Measurements from ENCODE around the gene KRT10. TPM values are rescaled to one million over a fixed set of nuclear protein-coding genes. Genes with fewer than 3 reads are reported as not detected.

Gene KRT10
- total RNA-seq, 1 experiment from 2014 or later = 28.4 TPM

DNA sequence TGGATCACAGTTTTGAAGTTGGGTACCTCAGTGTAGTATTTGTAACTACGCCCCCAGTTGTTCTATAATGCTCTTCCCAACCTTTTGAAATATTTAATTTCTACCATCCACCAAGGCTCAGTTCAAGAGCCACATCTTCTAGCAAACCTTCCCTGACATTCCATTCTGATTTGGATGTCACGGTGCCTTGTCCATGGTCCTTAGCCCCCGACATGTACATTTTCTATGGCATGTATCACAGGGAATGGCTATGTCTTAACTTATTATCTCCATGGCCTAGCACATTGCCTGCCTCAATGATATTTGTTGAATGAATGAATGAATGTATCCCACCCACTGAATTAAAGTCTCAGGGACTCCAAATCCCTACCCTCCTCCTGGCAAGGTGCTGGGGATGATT is 16.3 kb downstream of the KRT10 start:
- Histone ChIP-seq H3K27ac (ENCODE audit: insufficient read length, low read depth, low read length) (no peak overlapping the region), H3K23ac (ENCODE audit: insufficient read length, low read depth, low read length) (no peak overlapping the region), H3K56ac (ENCODE audit: insufficient read length, low read depth, low read length) (no peak overlapping the region), H2BK15ac (ENCODE audit: low read depth, low read length) (no peak overlapping the region), H3K4me2 (ENCODE audit: insufficient read depth, insufficient read length, low read length) (no peak overlapping the region), H4K91ac (ENCODE audit: insufficient read length, low read depth, low read length) (no peak overlapping the region), H3K4me1 (ENCODE audit: insufficient read depth, low read length) (no peaks in the 10 kb centered on the region), H2AFZ (ENCODE audit: low read length) (no peak overlapping the region), H3K9ac (ENCODE audit: extremely low read depth, insufficient read length, low read length) (no peak overlapping the region), H3K18ac (ENCODE audit: insufficient read length, low read depth, low read length) (no peak overlapping the region), H3T11ph (ENCODE audit: low read length) (no peak overlapping the region), H2BK120ac (ENCODE audit: low read depth, low read length, poor library complexity, severe bottlenecking) (no peak overlapping the region), H3K79me2 (ENCODE audit: insufficient read depth, low read length) (no peaks in the 10 kb centered on the region), H2AK5ac (ENCODE audit: insufficient read length, low read length) (no peak overlapping the region), H2BK5ac (ENCODE audit: insufficient read length, low read length) (no peak overlapping the region), H3K4ac (ENCODE audit: low read depth, low read length) (no peak overlapping the region), H2BK20ac (ENCODE audit: low read depth, low read length, poor library complexity, severe bottlenecking) (no peak overlapping the region), H3K27me3 (ENCODE audit: insufficient read depth, low read length) (peaks cover 1% of the 10 kb centered on the region; the same call in 1 of the 2 replicates), H2BK12ac (ENCODE audit: insufficient read length, low read depth, low read length) (no peak overlapping the region), H4K8ac (replicated peaks; ENCODE audit: insufficient read length, low read depth, low read length) (no peak overlapping the region), H4K5ac (ENCODE audit: insufficient read length, low read depth, low read length) (no peak overlapping the region), H3K23me2 (ENCODE audit: insufficient read length, low read depth, low read length, poor library complexity, severe bottlenecking) (no peaks in the 10 kb centered on the region), H3K79me1 (ENCODE audit: insufficient read depth, low read depth, low read length, poor library complexity, severe bottlenecking) (no peaks in the 10 kb centered on the region), H3K9me3 (ENCODE audit: control insufficient read depth, low read depth, low read length) (no peaks in the 10 kb centered on the region), H3K14ac (ENCODE audit: insufficient read depth, low read length) (no peak overlapping the region), H4K20me1 (ENCODE audit: control insufficient read depth, insufficient read depth, insufficient read length) (no peaks in the 10 kb centered on the region)
- WGBS (ENCODE audit: extremely low coverage, insufficient read length, low lambda C conversion rate) = no CpG with 5 or more reads among the region's 3 CpGs
- Mint-ChIP-seq H3K9me3 (peaks cover 0 to 4% of the 10 kb centered on the region in 2 experiments; a peak in 2 of 5 replicates), H3K27me3 (ENCODE audit: low read depth) (peaks cover 67% of the 10 kb centered on the region), H3K36me3 (ENCODE audit: insufficient read depth in 1 of 3, low read depth in 3 of 3) (no peaks in the 10 kb centered on the region), H3K4me3 (no peak overlapping the region), H3K4me1 (peaks cover 0 to 2% of the 10 kb centered on the region in 2 experiments; a peak in 1 of 4 replicates), H3K27ac (no peak overlapping the region)
- TF ChIP-seq, protein P1, sequence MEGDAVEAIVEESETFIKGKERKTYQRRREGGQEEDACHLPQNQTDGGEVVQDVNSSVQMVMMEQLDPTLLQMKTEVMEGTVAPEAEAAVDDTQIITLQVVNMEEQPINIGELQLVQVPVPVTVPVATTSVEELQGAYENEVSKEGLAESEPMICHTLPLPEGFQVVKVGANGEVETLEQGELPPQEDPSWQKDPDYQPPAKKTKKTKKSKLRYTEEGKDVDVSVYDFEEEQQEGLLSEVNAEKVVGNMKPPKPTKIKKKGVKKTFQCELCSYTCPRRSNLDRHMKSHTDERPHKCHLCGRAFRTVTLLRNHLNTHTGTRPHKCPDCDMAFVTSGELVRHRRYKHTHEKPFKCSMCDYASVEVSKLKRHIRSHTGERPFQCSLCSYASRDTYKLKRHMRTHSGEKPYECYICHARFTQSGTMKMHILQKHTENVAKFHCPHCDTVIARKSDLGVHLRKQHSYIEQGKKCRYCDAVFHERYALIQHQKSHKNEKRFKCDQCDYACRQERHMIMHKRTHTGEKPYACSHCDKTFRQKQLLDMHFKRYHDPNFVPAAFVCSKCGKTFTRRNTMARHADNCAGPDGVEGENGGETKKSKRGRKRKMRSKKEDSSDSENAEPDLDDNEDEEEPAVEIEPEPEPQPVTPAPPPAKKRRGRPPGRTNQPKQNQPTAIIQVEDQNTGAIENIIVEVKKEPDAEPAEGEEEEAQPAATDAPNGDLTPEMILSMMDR (conservative IDR thresholded peaks at IDR 0.05) = no peak
- DNase-seq = no peak

Measured in H9 (cell line).